GM19328 (cell line): ENCODE measurements around the gene KIF5A.

ENCODE experiments used
- ATAC-seq: cut with Tn5 transposase; IDR thresholded peaks from one replicate; pipeline ENCODE4 v1.9.1; 2021; ENCODE audit warnings: mild to moderate bottlenecking, moderate library complexity; ENCODE audit not compliant: unreplicated experiment

The KIF5A gene

GRCh38 chr12:57534991-57535543 is 14.8 kb upstream of the KIF5A start:
- ATAC-seq: no peak

GRCh38 chr12:57535764-57536596 is 13.9 kb upstream of the KIF5A start:
- ATAC-seq: no peak

- no peak for ATAC-seq
These were observed 13.3 kb upstream of the KIF5A start for GRCh38 chr12:57536597-57536942.

- ATAC-seq: no peak
These were observed 10.6 kb upstream of the KIF5A start for GRCh38 chr12:57539134-57539768.

- no peak for ATAC-seq
These were observed 8.8 kb upstream of the KIF5A start for GRCh38 chr12:57541001-57541400.

- no peak for ATAC-seq
These were observed 8.1 kb upstream of the KIF5A start for GRCh38 chr12:57541717-57542116.

- no peak for ATAC-seq
These were observed 6.3 kb upstream of the KIF5A start for GRCh38 chr12:57543581-57543980.

GRCh38 chr12:57545809-57546437 is 3.9 kb upstream of the KIF5A start:
- no peak for ATAC-seq

- ATAC-seq: peak; percentile 96
These were observed 3.2 kb upstream of the KIF5A start, which contains the start of gene DCTN2 for GRCh38 chr12:57546438-57547287. Gene DCTN2 (minus strand): TSS chr12:57547192. CDS start chr12:57547063, 129 bp downstream.

- ATAC-seq: no peak
These were observed 2.4 kb upstream of the KIF5A start for GRCh38 chr12:57547288-57548012.

- no peak for ATAC-seq
These were observed 1.9 kb upstream of the KIF5A start for GRCh38 chr12:57548013-57548315.

GRCh38 chr12:57548488-57548887 is 1.4 kb upstream of the KIF5A start:
- ATAC-seq: no peak

- no peak for ATAC-seq
These were observed 488 bp upstream of the KIF5A start for GRCh38 chr12:57549203-57549908.

GRCh38 chr12:57550641-57551549 is 1.1 kb downstream of the KIF5A start:
- no peak for ATAC-seq

- ATAC-seq: no peak
These were observed 1.9 kb downstream of the KIF5A start for GRCh38 chr12:57551637-57552305.

- ATAC-seq: no peak
These were observed 2.4 kb downstream of the KIF5A start for GRCh38 chr12:57552306-57552651.

- no peak for ATAC-seq
These were observed 3.0 kb downstream of the KIF5A start for GRCh38 chr12:57552835-57553313.
